Retinal pigment epithelial cell (primary cell): ENCODE data around the gene TCOF1.

Experiments used
- DNase-seq: peaks from one replicate; pipeline ENCODE4 v3.0.0-alpha.2; 2010; ENCODE audit warnings: low read depth
- H3K4me3 ChIP-seq: 2 replicates; pipeline ENCODE4 v1.5.1; 2011; ENCODE audit warnings: mild to moderate bottlenecking, low read length, control low read depth, moderate library complexity
- TF ChIP-seq, protein P1 (sequence below): conservative IDR thresholded peaks from 2 replicates; pipeline ENCODE4 v1.5.1; 2011; ENCODE audit warnings: low read depth, low read length, control low read depth, inconsistent platforms

TCOF1 gene, protein sequence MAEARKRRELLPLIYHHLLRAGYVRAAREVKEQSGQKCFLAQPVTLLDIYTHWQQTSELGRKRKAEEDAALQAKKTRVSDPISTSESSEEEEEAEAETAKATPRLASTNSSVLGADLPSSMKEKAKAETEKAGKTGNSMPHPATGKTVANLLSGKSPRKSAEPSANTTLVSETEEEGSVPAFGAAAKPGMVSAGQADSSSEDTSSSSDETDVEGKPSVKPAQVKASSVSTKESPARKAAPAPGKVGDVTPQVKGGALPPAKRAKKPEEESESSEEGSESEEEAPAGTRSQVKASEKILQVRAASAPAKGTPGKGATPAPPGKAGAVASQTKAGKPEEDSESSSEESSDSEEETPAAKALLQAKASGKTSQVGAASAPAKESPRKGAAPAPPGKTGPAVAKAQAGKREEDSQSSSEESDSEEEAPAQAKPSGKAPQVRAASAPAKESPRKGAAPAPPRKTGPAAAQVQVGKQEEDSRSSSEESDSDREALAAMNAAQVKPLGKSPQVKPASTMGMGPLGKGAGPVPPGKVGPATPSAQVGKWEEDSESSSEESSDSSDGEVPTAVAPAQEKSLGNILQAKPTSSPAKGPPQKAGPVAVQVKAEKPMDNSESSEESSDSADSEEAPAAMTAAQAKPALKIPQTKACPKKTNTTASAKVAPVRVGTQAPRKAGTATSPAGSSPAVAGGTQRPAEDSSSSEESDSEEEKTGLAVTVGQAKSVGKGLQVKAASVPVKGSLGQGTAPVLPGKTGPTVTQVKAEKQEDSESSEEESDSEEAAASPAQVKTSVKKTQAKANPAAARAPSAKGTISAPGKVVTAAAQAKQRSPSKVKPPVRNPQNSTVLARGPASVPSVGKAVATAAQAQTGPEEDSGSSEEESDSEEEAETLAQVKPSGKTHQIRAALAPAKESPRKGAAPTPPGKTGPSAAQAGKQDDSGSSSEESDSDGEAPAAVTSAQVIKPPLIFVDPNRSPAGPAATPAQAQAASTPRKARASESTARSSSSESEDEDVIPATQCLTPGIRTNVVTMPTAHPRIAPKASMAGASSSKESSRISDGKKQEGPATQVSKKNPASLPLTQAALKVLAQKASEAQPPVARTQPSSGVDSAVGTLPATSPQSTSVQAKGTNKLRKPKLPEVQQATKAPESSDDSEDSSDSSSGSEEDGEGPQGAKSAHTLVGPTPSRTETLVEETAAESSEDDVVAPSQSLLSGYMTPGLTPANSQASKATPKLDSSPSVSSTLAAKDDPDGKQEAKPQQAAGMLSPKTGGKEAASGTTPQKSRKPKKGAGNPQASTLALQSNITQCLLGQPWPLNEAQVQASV (N-terminal part only)

DNA sequence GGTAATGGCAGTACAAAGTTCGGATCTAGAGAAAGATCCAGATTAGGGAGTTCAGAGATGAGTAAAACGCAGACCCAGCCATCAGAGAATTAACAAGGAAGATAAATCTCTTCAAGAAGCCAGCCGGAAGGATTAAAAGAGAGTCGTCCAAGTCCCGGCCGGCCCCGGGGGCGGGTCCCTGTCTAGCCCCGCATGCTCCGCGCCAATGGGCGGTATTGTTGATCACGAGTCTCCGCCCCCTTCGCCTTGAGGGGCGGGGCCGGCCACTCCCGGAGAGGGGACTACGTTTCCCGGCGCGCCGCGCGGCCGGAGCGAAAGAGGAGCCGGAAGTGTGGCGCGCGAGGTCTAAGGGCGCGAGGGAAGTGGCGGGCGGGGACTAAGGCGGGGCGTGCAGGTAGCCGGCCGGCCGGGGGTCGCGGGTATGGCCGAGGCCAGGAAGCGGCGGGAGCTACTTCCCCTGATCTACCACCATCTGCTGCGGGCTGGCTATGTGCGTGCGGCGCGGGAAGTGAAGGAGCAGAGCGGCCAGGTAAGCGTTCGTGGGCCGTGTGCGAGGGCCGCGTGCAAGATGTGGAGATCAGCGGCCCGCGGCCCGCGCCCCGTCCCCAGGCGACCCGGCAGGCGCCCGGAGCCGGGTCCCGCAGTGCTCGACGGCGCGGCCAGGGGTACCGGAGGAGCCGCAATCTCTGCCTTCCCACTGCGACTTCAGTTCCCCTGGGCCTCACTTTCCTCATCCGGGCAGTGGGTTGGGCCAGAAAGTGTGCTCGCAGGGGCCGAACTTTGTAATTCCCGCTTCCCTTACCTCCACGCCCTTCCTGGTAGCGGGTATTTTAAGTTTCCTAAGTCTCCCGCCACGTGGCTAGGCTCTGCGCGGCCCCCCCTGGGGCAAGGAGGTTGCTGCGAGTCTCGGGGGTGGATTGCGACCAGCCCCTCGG, at the start of gene TCOF1:
TSS of gene TCOF1 (plus strand) at position 372 of the 935 bp plus-strand sequence. CDS start at position 422, 50 bp downstream.
- H3K4me3 ChIP-seq, result peak within 1 kb of the TSS; percentile 82
- peak; percentile 85 for DNase-seq
- TF ChIP-seq, protein P1, sequence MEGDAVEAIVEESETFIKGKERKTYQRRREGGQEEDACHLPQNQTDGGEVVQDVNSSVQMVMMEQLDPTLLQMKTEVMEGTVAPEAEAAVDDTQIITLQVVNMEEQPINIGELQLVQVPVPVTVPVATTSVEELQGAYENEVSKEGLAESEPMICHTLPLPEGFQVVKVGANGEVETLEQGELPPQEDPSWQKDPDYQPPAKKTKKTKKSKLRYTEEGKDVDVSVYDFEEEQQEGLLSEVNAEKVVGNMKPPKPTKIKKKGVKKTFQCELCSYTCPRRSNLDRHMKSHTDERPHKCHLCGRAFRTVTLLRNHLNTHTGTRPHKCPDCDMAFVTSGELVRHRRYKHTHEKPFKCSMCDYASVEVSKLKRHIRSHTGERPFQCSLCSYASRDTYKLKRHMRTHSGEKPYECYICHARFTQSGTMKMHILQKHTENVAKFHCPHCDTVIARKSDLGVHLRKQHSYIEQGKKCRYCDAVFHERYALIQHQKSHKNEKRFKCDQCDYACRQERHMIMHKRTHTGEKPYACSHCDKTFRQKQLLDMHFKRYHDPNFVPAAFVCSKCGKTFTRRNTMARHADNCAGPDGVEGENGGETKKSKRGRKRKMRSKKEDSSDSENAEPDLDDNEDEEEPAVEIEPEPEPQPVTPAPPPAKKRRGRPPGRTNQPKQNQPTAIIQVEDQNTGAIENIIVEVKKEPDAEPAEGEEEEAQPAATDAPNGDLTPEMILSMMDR, result no peak

DNA sequence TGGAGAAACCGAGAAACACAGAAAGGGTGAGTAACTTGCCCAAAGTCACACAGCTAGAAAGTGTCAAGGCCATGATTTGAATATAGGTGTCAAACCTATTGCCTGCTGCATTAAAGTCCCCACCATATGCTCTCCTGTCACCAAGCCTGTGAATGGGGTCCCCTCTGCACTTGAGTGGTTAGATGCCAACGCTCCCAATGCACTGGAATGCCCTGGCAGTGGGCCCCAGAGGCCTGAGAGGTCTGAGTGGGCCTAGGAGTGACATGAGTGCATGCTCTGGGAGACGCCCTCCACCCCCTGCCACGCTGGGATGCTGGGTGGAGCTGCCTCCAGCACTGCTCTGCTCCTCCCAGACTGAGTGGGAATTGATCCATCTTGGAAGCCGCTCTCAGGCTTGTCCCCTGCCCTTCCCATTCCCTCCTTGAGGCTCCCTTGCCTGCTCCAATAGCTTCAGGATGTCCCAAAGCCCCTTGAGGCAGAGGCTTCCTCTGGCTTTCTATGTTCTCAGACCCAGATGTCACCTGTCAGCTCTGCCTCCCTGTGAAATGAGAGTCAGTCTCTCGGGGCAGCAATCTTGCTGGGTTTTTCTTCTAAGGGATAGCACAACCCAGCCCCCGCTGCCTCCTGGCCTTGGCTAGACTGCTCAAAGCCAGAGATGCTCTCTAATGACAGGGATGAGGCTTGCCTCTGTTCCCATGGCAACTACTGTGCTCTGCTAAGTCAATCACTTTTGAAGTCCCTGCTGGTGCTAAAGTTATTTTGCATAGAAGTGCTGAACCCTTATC, 48.2 kb upstream of the TCOF1 start:
- no peak overlapping the region for H3K4me3 ChIP-seq
- TF ChIP-seq, protein P1, result no peak
- no peak for DNase-seq

DNA sequence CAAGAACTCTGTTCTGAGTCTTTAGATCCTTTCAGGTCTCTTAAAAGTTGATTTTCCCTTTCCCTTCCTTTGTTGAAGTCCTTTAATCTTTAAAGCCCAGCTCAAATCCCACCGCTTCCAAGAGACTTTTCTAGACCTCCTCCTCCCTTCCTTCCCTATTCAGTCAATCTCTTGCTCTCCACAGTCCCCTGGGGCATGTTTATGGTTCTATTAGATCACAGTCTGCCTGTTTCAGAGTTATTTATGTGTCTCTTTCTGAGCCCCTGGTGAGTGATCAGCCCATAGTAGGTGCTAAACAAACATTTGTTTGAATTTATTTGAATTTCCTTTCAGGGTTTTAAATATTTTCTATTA, 47.6 kb upstream of the TCOF1 start:
- H3K4me3 ChIP-seq, result no peak overlapping the region
- TF ChIP-seq, protein P1, result no peak

DNA sequence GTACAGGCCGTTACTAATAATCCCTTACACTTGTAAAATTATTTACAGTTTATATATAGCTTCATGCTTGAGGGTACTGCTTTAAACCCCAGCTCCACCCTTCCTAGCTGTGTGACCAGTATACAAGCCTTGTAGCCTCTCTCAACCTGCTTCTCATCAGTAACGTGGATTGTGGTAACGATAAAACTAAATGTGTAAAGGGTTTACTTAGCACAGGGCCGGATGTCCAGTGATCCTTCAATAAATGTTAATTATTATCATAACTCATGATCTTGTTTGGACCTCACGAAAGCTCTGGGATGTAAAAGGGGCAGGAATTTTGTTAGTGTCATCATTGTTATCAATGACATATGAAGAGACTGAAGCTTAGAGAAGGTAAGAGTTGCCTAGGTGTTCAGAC, 47.3 kb upstream of the TCOF1 start:
- TF ChIP-seq, protein P1, result no peak
- H3K4me3 ChIP-seq, result no peak overlapping the region
- no peak for DNase-seq

More for the DNA sequence above, 47.6 kb upstream of the TCOF1 start:
- no peak for DNase-seq

DNA sequence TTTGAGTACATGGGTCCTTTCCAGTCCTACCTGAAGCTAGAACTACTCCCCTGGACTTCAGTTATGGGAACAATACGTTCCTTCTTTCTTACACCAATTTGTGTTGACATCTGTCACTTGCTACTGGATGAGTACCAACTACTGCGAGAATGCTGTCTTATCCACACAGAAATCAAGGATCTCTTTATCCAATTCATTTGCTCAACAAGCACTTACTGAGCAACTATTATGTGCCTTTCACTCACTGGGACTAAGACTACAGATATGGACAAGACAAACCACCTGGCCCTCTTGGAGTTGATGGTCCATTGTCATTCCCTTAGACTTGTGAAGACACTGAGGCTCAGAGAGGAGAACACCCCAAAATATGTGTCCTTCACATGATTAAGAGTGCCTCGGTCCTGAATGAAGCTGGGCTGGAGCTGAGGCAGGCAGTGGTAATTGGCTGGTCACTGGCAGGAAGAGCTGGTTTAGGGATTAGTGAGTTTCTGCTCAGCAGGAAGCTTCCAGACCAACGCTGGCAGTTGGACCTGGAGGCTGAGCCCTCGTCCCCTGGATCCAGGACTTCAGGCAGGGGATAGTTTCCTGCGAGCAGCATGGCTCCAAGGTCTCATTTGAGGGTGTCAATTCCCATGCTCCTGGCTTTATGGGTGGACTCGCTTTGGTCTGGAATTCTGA, 46.3 kb upstream of the TCOF1 start:
- TF ChIP-seq, protein P1, result no peak
- DNase-seq, result no peak
- no peak overlapping the region for H3K4me3 ChIP-seq
